ENCODE data around the gene VMO1. TPM values are rescaled to one million over a fixed set of nuclear protein-coding genes. Genes with fewer than 3 reads are reported as not detected.
A peak's percentile ranks its signal among the peaks of the same experiment; 100 is the strongest.

The VMO1 gene
- polyA plus RNA-seq, 3 donors from 2014 or later: not detected

DNA sequence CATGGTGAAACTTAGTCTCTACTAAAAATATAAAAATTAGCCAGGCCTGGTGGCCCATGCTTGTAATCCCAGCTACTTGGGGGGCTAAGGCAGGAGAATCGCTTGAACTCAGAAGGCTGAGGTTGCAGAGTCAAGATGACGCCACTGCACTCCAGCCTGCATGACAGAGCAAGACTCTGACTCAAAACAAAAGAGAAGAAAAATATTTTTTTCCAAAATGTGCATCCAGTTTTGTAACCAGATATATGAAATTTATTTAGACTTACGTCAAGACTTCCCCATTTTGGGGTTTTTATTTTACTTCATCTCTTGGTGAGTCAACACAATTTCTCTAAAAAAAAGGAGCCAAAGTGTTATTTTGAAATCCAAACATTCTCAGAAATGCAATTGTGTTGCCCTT lies 20.0 kb downstream of the VMO1 start:
- H3K4me1 Mint-ChIP-seq: no peaks in the 10 kb centered on the region
- no peak for DNase-seq
- H3K36me3 Mint-ChIP-seq: no peaks in the 10 kb centered on the region
- no peak overlapping the region for H3K4me3 Mint-ChIP-seq
- H3K27ac Mint-ChIP-seq: no peak overlapping the region
- H3K9me3 Mint-ChIP-seq: no peaks in the 10 kb centered on the region
- peaks cover 3% of the 10 kb centered on the region in 3 donors for H3K27me3 Mint-ChIP-seq (ENCODE audit: low read depth in 3 of 3)

DNA sequence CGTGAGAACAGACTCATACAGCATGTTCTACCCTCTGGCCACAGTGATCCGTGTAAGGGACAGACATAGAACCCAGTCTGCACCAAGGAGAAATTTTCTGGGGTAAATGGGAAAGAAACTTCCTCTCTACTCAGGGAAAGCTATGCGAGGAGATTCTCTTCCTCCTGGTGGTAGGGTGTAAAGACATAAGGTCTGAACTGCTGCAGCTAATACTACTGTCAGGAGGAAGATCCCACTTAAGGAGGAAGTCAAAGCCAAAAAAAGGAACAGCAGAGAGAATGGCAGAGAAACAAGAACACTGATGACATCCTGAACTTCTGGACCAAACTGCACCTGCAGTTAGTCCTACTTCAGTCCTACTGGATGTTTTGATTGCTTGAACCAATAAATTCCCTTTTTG lies 21.6 kb downstream of the VMO1 start:
- DNase-seq: no peak
- H3K27ac Mint-ChIP-seq: no peak overlapping the region
- no peak overlapping the region for H3K4me3 Mint-ChIP-seq
- H3K27me3 Mint-ChIP-seq (ENCODE audit: low read depth in 3 of 3): peaks cover 2 to 3% (median 3%) of the 10 kb centered on the region in 3 donors
- no peaks in the 10 kb centered on the region for H3K4me1 Mint-ChIP-seq
- H3K36me3 Mint-ChIP-seq: no peaks in the 10 kb centered on the region
- H3K9me3 Mint-ChIP-seq: no peaks in the 10 kb centered on the region

GRCh38 chr17:4759776-4760236 lies 26.4 kb downstream of the VMO1 start:
- Mint-ChIP-seq H3K36me3 (no peaks in the 10 kb centered on the region), H3K27ac (peak overlapping the region in 1 of 6 donors; percentile 25)
- DNase-seq: no peak

GRCh38 chr17:4753392-4753791 lies 32.8 kb downstream of the VMO1 start:
- Mint-ChIP-seq H3K36me3 (no peaks in the 10 kb centered on the region), H3K4me3 (no peak overlapping the region), H3K4me1 (peaks cover 0 to 2% of the 10 kb centered on the region in 2 donors), H3K27me3 (ENCODE audit: low read depth in 3 of 3) (peaks cover 10 to 21% (median 13%) of the 10 kb centered on the region in 3 donors), H3K27ac (no peak overlapping the region), H3K9me3 (no peaks in the 10 kb centered on the region)
- DNase-seq: no peak

More at GRCh38 chr17:4759776-4760236, 26.4 kb downstream of the VMO1 start:
- Mint-ChIP-seq H3K27me3 (ENCODE audit: low read depth in 3 of 3) (peaks cover 0 to 11% (median 6%) of the 10 kb centered on the region in 3 donors), H3K9me3 (no peaks in the 10 kb centered on the region), H3K4me1 (no peaks in the 10 kb centered on the region), H3K4me3 (no peak overlapping the region)

GRCh38 chr17:4751932-4752331 lies 34.2 kb downstream of the VMO1 start:
- Mint-ChIP-seq H3K4me1 (peaks cover 5 to 12% of the 10 kb centered on the region in 2 donors), H3K36me3 (no peaks in the 10 kb centered on the region), H3K4me3 (no peak overlapping the region), H3K27me3 (ENCODE audit: low read depth in 3 of 3) (peaks cover 10 to 17% (median 13%) of the 10 kb centered on the region in 3 donors), H3K9me3 (no peaks in the 10 kb centered on the region), H3K27ac (no peak overlapping the region)
- DNase-seq: no peak

GRCh38 chr17:4750606-4751005 lies 35.6 kb downstream of the VMO1 start:
- H3K36me3 Mint-ChIP-seq: no peaks in the 10 kb centered on the region
- peaks cover 10 to 24% (median 19%) of the 10 kb centered on the region in 3 donors for H3K27me3 Mint-ChIP-seq (ENCODE audit: low read depth in 3 of 3)
- no peaks in the 10 kb centered on the region for H3K9me3 Mint-ChIP-seq
- no peak for DNase-seq
- H3K4me3 Mint-ChIP-seq: no peak overlapping the region
- no peak overlapping the region for H3K27ac Mint-ChIP-seq
- H3K4me1 Mint-ChIP-seq: peaks cover 5 to 12% of the 10 kb centered on the region in 2 donors

- Mint-ChIP-seq H3K9me3 (no peaks in the 10 kb centered on the region), H3K4me1 (peaks cover 5 to 12% of the 10 kb centered on the region in 2 donors), H3K27ac (no peak overlapping the region), H3K4me3 (peak overlapping the region in 1 of 5 donors; percentile 12), H3K36me3 (no peaks in the 10 kb centered on the region), H3K27me3 (ENCODE audit: low read depth in 3 of 3) (peaks cover 3 to 19% (median 18%) of the 10 kb centered on the region in 3 donors)
- DNase-seq: no peak
Observed at GRCh38 chr17:4748686-4749085, 37.5 kb downstream of the VMO1 start.

GRCh38 chr17:4747847-4748246 lies 38.3 kb downstream of the VMO1 start:
- DNase-seq: no peak
- no peaks in the 10 kb centered on the region for H3K36me3 Mint-ChIP-seq
- H3K4me1 Mint-ChIP-seq: peaks cover 5 to 12% of the 10 kb centered on the region in 2 donors
- peaks cover 3 to 19% (median 15%) of the 10 kb centered on the region in 3 donors for H3K27me3 Mint-ChIP-seq (ENCODE audit: low read depth in 3 of 3)
- H3K4me3 Mint-ChIP-seq: peak overlapping the region in 3 of 5 donors; percentile 19 to 55 (median 25)
- H3K9me3 Mint-ChIP-seq: no peaks in the 10 kb centered on the region
- H3K27ac Mint-ChIP-seq: peak overlapping the region in 2 of 6 donors; percentile 25 to 33

- Mint-ChIP-seq H3K4me1 (peaks cover 6 to 14% of the 10 kb centered on the region in 2 donors), H3K36me3 (no peaks in the 10 kb centered on the region), H3K27me3 (ENCODE audit: low read depth in 3 of 3) (peaks cover 10 to 20% (median 16%) of the 10 kb centered on the region in 3 donors), H3K27ac (no peak overlapping the region), H3K9me3 (no peaks in the 10 kb centered on the region), H3K4me3 (peak overlapping the region in 1 of 5 donors; percentile 33)
- no peak for DNase-seq
Observed at GRCh38 chr17:4744999-4745969, 40.9 kb downstream of the VMO1 start.

DNA sequence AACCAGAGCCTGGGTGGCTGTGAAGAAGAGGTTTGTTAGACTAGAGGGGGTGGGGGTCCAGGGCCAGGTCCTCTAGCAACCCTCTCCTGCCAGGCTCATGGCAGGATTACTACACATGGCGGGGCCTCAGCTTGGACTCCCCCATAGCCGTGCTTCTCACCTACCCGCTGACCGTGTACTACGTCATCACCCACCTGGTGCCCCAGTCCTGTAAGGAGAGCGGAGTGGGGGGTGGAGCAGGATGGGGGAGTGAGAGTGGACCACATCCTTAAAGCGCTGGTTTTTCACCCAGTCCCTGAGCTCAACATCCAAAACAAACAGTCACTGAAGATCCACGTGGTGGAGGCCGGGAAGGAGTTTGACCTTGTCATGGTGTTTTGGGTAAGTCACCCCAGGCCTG lies 42.3 kb downstream of the VMO1 start:
- Mint-ChIP-seq H3K9me3 (no peaks in the 10 kb centered on the region), H3K36me3 (no peaks in the 10 kb centered on the region), H3K4me3 (no peak overlapping the region), H3K4me1 (peaks cover 12 to 20% of the 10 kb centered on the region in 2 donors), H3K27me3 (ENCODE audit: low read depth in 3 of 3) (peaks cover 8 to 19% (median 18%) of the 10 kb centered on the region in 3 donors), H3K27ac (no peak overlapping the region)
- no peak for DNase-seq

DNA sequence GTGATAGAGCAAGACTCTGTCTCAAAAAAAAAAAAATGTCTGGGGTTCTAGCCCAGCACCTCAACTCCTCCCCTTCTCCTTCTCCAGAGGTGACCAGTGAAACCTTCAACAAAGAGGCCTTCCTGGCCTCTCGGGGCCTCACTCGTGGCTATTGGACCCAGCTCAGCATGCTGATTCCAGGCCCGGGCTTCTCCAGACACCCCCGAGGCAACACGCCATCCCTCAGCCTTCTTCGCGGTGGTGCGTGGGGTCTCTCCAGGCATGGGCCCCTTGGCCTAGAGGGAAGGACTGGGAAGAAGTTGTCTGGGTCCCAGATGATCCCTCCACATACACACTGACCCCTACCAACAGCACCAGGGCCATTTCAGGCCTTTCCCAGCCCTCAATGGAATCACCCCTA lies 42.9 kb downstream of the VMO1 start:
- Mint-ChIP-seq H3K27me3 (ENCODE audit: low read depth in 3 of 3) (peaks cover 12 to 20% (median 18%) of the 10 kb centered on the region in 3 donors), H3K27ac (no peak overlapping the region), H3K36me3 (no peaks in the 10 kb centered on the region), H3K9me3 (no peaks in the 10 kb centered on the region), H3K4me3 (no peak overlapping the region), H3K4me1 (peaks cover 18 to 22% of the 10 kb centered on the region in 2 donors)
- DNase-seq: no peak

DNA sequence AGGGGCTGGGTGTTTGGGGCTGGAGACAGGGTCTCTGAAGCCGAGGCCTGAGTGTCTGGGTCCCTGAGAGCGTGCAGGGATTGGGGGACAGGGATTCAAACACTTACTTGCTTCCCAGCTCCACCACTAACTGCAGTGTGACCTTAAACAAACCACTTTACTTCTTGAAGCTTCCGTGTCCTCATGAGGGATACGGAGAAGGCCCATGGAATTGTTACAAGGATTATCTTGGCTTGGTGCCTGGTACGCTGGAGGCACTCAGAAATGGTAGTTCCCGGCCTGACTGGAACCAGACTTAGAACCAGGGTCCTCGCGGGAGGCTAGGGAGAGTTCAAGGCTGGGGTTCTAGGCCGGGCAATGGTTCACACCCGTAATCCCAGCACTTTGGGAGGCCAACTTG lies 43.5 kb downstream of the VMO1 start:
- no peak overlapping the region for H3K27ac Mint-ChIP-seq
- peaks cover 12 to 23% (median 18%) of the 10 kb centered on the region in 3 donors for H3K27me3 Mint-ChIP-seq (ENCODE audit: low read depth in 3 of 3)
- peaks cover 16 to 18% of the 10 kb centered on the region in 2 donors for H3K4me1 Mint-ChIP-seq
- H3K36me3 Mint-ChIP-seq: no peaks in the 10 kb centered on the region
- DNase-seq: no peak
- no peaks in the 10 kb centered on the region for H3K9me3 Mint-ChIP-seq
- H3K4me3 Mint-ChIP-seq: no peak overlapping the region

- Mint-ChIP-seq H3K27me3 (ENCODE audit: low read depth in 3 of 3) (peaks cover 13 to 21% (median 18%) of the 10 kb centered on the region in 3 donors), H3K9me3 (no peaks in the 10 kb centered on the region), H3K4me3 (no peak overlapping the region), H3K36me3 (no peaks in the 10 kb centered on the region), H3K27ac (no peak overlapping the region), H3K4me1 (peaks cover 16 to 17% of the 10 kb centered on the region in 2 donors)
- no peak for DNase-seq
Observed at GRCh38 chr17:4742133-4742532, 44.0 kb downstream of the VMO1 start.

DNA sequence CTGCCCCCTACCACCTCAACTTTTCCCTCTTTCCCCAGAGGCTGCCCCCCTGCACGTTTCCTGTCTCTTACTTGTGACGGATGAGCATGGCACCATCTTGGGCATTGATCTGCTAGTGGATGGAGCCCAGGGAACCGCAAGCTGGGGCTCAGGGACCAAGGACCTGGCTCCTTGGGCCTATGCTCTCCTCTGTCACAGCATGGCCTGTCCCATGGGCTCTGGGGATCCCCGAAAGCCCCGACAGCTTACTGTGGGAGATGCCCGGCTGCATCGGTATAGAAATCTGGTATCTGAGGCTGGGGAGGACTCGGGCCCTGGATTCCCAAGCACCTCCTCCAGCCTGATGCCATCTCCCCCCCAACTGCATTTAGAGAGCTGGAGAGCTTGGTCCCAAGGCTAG lies 44.6 kb downstream of the VMO1 start:
- no peaks in the 10 kb centered on the region for H3K36me3 Mint-ChIP-seq
- no peak overlapping the region for H3K27ac Mint-ChIP-seq
- H3K4me3 Mint-ChIP-seq: peak overlapping the region; percentile 44 to 61 (median 54)
- H3K27me3 Mint-ChIP-seq (ENCODE audit: low read depth in 3 of 3): peaks cover 15 to 19% (median 16%) of the 10 kb centered on the region in 3 donors
- peaks cover 16 to 17% of the 10 kb centered on the region in 2 donors for H3K4me1 Mint-ChIP-seq
- H3K9me3 Mint-ChIP-seq: no peaks in the 10 kb centered on the region
- DNase-seq: no peak

All from immature natural killer cell (primary cell).